Mesenchymal stem cell (in vitro differentiated cells and primary cell): ENCODE measurements around the gene FAM228B.

Source experiments
- DNase-seq: peaks from one replicate; pipeline ENCODE4 v3.0.0-alpha.2; 2013
- H2AFZ ChIP-seq: one replicate; pipeline ENCODE4 v1.6.1; 2013; ENCODE audit warnings: low read depth, mild to moderate bottlenecking, control low read depth, inconsistent platforms, low read length, moderate library complexity
- H2AK5ac ChIP-seq: 2 replicates; pipeline ENCODE4 v1.6.1; 2013; ENCODE audit warnings: low read length, moderate library complexity, mild to moderate bottlenecking, inconsistent platforms; ENCODE audit not compliant: severe bottlenecking
- H2BK120ac ChIP-seq: one replicate; pipeline ENCODE4 v1.6.1; 2013; ENCODE audit warnings: low read depth, mild to moderate bottlenecking, inconsistent platforms, low read length, moderate library complexity
- H2BK12ac ChIP-seq, 2 experiments: one replicate each; pipeline ENCODE4 v1.6.1; 2013; ENCODE audit warnings: inconsistent platforms in 2 of 2, low read length in 2 of 2, mild to moderate bottlenecking in 2 of 2, moderate library complexity in 2 of 2, control low read depth in 1 of 2
- H2BK15ac ChIP-seq: one replicate; pipeline ENCODE4 v1.6.1; 2013; ENCODE audit warnings: mild to moderate bottlenecking, low read depth, inconsistent platforms; ENCODE audit not compliant: poor library complexity, severe bottlenecking
- H2BK5ac ChIP-seq: 2 replicates; pipeline ENCODE4 v1.6.1; 2013; ENCODE audit warnings: low read depth, mild to moderate bottlenecking, low read length, control low read depth, inconsistent platforms; ENCODE audit not compliant: poor library complexity, severe bottlenecking
- H3K14ac ChIP-seq, 2 experiments: one replicate each; pipeline ENCODE4 v1.6.1; 2013; ENCODE audit warnings: inconsistent platforms in 2 of 2, low read length in 2 of 2, control low read depth in 1 of 2, mild to moderate bottlenecking in 1 of 2, moderate library complexity in 1 of 2
- H3K18ac ChIP-seq, 2 experiments: one replicate each; pipeline ENCODE4 v1.6.1; 2013; ENCODE audit warnings: inconsistent platforms in 2 of 2, low read length in 2 of 2, control low read depth in 1 of 2, low read depth in 1 of 2, mild to moderate bottlenecking in 1 of 2
- H3K23ac ChIP-seq, 2 experiments: one replicate each; pipeline ENCODE4 v1.6.1; 2013; ENCODE audit warnings: inconsistent platforms in 2 of 2, low read length in 2 of 2, mild to moderate bottlenecking in 2 of 2, moderate library complexity in 2 of 2, control low read depth in 1 of 2
- H3K27ac ChIP-seq: 2 replicates; pipeline ENCODE4 v1.5.1; 2013; ENCODE audit warnings: mild to moderate bottlenecking, moderate library complexity, low read length, control low read depth, inconsistent platforms; ENCODE audit not compliant: poor library complexity, severe bottlenecking
- H3K27me3 ChIP-seq, 2 experiments: 2 replicates each; pipeline versions ENCODE4 v1.6.1 to v1.7.0; 2013; ENCODE audit warnings: low read length in 2 of 2, mild to moderate bottlenecking in 2 of 2, moderate library complexity in 2 of 2, control low read depth in 1 of 2, inconsistent platforms in 1 of 2; ENCODE audit not compliant: control insufficient read depth in 1 of 2, insufficient read depth in 1 of 2
- H3K36me3 ChIP-seq, 2 experiments: 2 replicates each; pipeline versions ENCODE4 v1.6.1 to v1.7.0; 2013; ENCODE audit warnings: low read length in 2 of 2, control low read depth in 1 of 2, inconsistent platforms in 1 of 2, low read depth in 1 of 2, mild to moderate bottlenecking in 1 of 2; ENCODE audit not compliant: insufficient read depth in 2 of 2, control insufficient read depth in 1 of 2
- H3K4ac ChIP-seq, 2 experiments: one replicate each; pipeline ENCODE4 v1.6.1; 2013; ENCODE audit warnings: inconsistent platforms in 2 of 2, low read length in 2 of 2, mild to moderate bottlenecking in 2 of 2, moderate library complexity in 2 of 2, control low read depth in 1 of 2, low read depth in 1 of 2
- H3K4me1 ChIP-seq: 2 replicates; pipeline ENCODE4 v1.6.1; 2013; ENCODE audit warnings: low read depth, low read length, control low read depth; ENCODE audit not compliant: control insufficient read depth, insufficient read depth
- H3K4me2 ChIP-seq: 2 replicates; pipeline ENCODE4 v1.6.1; 2013; ENCODE audit warnings: low read length, mild to moderate bottlenecking, inconsistent platforms; ENCODE audit not compliant: poor library complexity, severe bottlenecking
- H3K4me3 ChIP-seq, 2 experiments: 2 replicates each; pipeline versions ENCODE4 v1.5.1 to v1.7.0; 2013; ENCODE audit warnings: low read length in 2 of 2, mild to moderate bottlenecking in 2 of 2, control low read depth in 1 of 2, low read depth in 1 of 2; ENCODE audit not compliant: insufficient read depth in 1 of 2
- H3K79me1 ChIP-seq: replicated peaks from 2 replicates; pipeline ENCODE4 v1.6.1; 2013; ENCODE audit warnings: mild to moderate bottlenecking, control low read depth, low read length, inconsistent platforms; ENCODE audit not compliant: poor library complexity, severe bottlenecking
- H3K9ac ChIP-seq: 2 replicates; pipeline ENCODE4 v1.7.0; 2013; ENCODE audit warnings: mild to moderate bottlenecking, low read length, moderate library complexity
- H3K9me3 ChIP-seq: 2 replicates; pipeline ENCODE4 v1.7.0; 2013; ENCODE audit warnings: mild to moderate bottlenecking, low read length; ENCODE audit not compliant: control insufficient read depth
- H4K8ac ChIP-seq: one replicate; pipeline ENCODE4 v1.6.1; 2013; ENCODE audit warnings: inconsistent platforms, mild to moderate bottlenecking, low read length, moderate library complexity
- H4K91ac ChIP-seq: one replicate; pipeline ENCODE4 v1.6.1; 2013; ENCODE audit warnings: mild to moderate bottlenecking, low read length, inconsistent platforms
- WGBS: methylation state at CpG from one replicate; pipeline ENCODE4 v1.1.7; 2013; ENCODE audit warnings: mixed read lengths; 5-methylcytosine and 5-hydroxymethylcytosine counted together

FAM228B gene

DNA sequence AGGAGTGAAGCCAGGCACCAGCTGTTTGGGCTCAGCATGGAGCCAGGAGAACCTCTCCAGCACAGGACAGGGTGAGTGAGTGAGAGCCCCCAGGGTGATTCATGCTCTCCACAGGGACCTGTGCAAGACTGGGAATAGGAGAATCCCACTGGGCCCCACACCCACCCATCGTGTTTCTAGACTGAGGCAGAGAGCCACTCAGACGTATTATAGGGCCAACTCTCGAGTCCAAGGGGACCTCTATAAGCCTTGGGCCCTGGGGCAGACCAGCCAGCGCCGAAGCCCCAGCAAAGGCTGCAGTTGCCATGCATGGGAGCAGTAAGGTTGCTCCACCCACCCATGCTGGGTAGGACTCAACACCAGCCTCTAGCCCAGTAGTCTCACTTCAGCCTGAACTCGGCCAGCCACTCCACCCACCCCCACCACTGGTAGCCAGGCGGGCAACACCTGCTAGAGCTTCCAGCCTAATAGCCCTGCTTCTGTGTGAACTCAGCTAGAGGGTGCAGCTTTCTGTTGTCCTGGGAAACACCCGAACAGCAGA, 19.1 kb upstream of the FAM228B start:
- Histone ChIP-seq H2AK5ac (no peak overlapping the region), H2BK5ac (no peak overlapping the region), H3K9ac (no peak overlapping the region), H3K23ac (no peak overlapping the region), H3K4me2 (no peak overlapping the region), H3K27ac (no peak overlapping the region), H3K36me3 (peaks cover 0 to 15% of the 10 kb centered on the region in 2 experiments), H3K4me3 (no peak overlapping the region), H2AFZ (no peak overlapping the region), H3K14ac (no peak overlapping the region), H3K27me3 (no peaks in the 10 kb centered on the region), H2BK120ac (no peak overlapping the region), H4K91ac (no peak overlapping the region), H3K4me1 (no peaks in the 10 kb centered on the region), H2BK15ac (no peak overlapping the region), H3K18ac (no peak overlapping the region), H4K8ac (no peak overlapping the region), H3K4ac (no peak overlapping the region), H3K9me3 (peaks cover 5% of the 10 kb centered on the region), H3K79me1 (no peaks in the 10 kb centered on the region), H2BK12ac (no peak overlapping the region)
- no peak for DNase-seq
- WGBS: 95% methylated on average over 8 of the region's 8 CpGs

DNA sequence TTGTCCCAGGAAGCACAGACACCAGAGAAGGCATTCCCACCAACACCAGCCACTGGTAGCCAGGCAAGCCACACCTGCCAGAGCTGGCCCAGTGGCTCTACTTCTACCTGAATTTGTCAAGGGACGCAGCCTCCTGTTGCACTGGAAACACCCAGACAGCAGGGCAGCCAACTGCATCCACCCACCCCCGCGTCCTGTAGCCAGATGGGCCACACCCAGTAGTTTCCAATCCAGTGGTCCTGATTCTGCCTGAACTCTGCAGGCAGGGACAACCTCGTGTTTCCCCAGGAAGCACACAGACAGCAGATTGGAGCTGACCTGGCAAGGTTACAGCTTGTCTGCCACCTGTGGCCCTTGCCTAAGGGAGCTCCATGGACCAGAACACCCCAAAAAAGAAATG, 18.4 kb upstream of the FAM228B start:
- Histone ChIP-seq H2BK120ac (no peak overlapping the region), H2BK12ac (no peak overlapping the region), H3K27me3 (no peaks in the 10 kb centered on the region), H3K79me1 (no peaks in the 10 kb centered on the region), H3K4me1 (no peaks in the 10 kb centered on the region), H3K9ac (no peak overlapping the region), H3K23ac (no peak overlapping the region), H4K8ac (no peak overlapping the region), H3K36me3 (peaks cover 0 to 15% of the 10 kb centered on the region in 2 experiments), H3K4ac (no peak overlapping the region), H3K27ac (no peak overlapping the region), H3K4me2 (no peak overlapping the region), H4K91ac (no peak overlapping the region), H2BK15ac (no peak overlapping the region), H3K4me3 (no peak overlapping the region), H3K9me3 (peaks cover 5% of the 10 kb centered on the region), H3K14ac (peak overlapping the region in 1 of 2 experiments; percentile 3), H3K18ac (no peak overlapping the region), H2BK5ac (no peak overlapping the region), H2AFZ (no peak overlapping the region), H2AK5ac (no peak overlapping the region)
- no peak for DNase-seq
- WGBS: 66% methylated on average over 4 of the region's 4 CpGs

DNA sequence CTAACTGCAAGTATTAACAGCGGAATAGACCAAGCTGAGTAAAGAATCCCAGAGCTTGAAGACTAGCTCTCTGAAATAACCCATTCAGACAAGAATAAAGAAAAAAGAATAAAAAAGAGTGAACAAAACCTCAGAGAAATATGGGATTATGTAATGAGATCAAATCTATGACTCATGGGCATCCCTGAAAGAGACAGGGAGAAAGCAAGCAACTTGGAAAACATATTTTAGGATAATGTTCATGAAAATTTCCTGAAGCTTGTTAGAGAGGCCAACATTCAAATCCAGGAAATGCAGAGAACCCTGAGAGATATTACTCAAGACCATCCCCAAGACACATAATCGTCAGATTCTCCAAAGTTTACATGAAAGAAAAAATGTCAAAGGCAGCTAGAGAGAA, 17.5 kb upstream of the FAM228B start:
- H3K4me3 ChIP-seq: no peak overlapping the region
- peaks cover 5% of the 10 kb centered on the region for H3K9me3 ChIP-seq
- no peak overlapping the region for H2BK120ac ChIP-seq
- no peak overlapping the region for H3K14ac ChIP-seq
- H3K23ac ChIP-seq: no peak overlapping the region
- H3K36me3 ChIP-seq: peaks cover 0 to 15% of the 10 kb centered on the region in 2 experiments
- DNase-seq: no peak
- no peaks in the 10 kb centered on the region for H3K27me3 ChIP-seq
- H2BK12ac ChIP-seq: no peak overlapping the region
- no peak overlapping the region for H2AFZ ChIP-seq
- no peaks in the 10 kb centered on the region for H3K79me1 ChIP-seq
- WGBS: 40% methylated on average over 1 of the region's 2 CpGs
- H2AK5ac ChIP-seq: no peak overlapping the region
- no peak overlapping the region for H3K27ac ChIP-seq
- H3K4me2 ChIP-seq: no peak overlapping the region
- no peak overlapping the region for H3K9ac ChIP-seq
- no peak overlapping the region for H2BK15ac ChIP-seq
- H2BK5ac ChIP-seq: no peak overlapping the region
- no peak overlapping the region for H4K91ac ChIP-seq
- no peak overlapping the region for H4K8ac ChIP-seq
- no peaks in the 10 kb centered on the region for H3K4me1 ChIP-seq
- no peak overlapping the region for H3K4ac ChIP-seq
- H3K18ac ChIP-seq: no peak overlapping the region

DNA sequence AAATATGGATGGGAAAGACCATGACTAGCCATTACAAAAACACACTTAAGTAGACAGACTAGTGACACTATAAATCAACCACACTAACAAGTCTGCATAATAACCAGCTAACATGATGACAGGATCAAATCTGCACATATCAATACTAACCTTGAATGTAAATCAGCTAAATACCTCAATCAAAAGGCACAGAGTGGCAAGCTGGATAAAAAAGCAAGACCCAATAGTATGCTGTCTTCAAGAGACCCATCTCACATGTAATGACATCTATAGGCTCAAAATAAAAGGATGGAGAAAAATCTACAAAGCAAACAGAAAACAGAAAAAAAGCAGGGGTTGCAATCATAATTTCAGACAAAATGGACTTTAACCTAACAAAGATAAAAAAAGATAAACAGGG, 16.5 kb upstream of the FAM228B start:
- no peaks in the 10 kb centered on the region for H3K79me1 ChIP-seq
- no peak overlapping the region for H4K91ac ChIP-seq
- H3K9ac ChIP-seq: no peak overlapping the region
- no peak overlapping the region for H3K18ac ChIP-seq
- DNase-seq: no peak
- H3K4me2 ChIP-seq: no peak overlapping the region
- H2BK120ac ChIP-seq: no peak overlapping the region
- H2AK5ac ChIP-seq: no peak overlapping the region
- H2BK15ac ChIP-seq: no peak overlapping the region
- no peak overlapping the region for H2BK12ac ChIP-seq
- H3K4me3 ChIP-seq: no peak overlapping the region
- no peak overlapping the region for H3K27ac ChIP-seq
- H2BK5ac ChIP-seq: no peak overlapping the region
- peaks cover 3% of the 10 kb centered on the region for H3K4me1 ChIP-seq
- peaks cover 0 to 15% of the 10 kb centered on the region in 2 experiments for H3K36me3 ChIP-seq
- no peak overlapping the region for H2AFZ ChIP-seq
- H3K9me3 ChIP-seq: peaks cover 5% of the 10 kb centered on the region
- no peak overlapping the region for H3K4ac ChIP-seq
- no peak overlapping the region for H4K8ac ChIP-seq
- no peak overlapping the region for H3K14ac ChIP-seq
- no peaks in the 10 kb centered on the region for H3K27me3 ChIP-seq
- no peak overlapping the region for H3K23ac ChIP-seq
